HL-60/S4 treated with phorbol 12-myristate 13-acetate at 8.2 ng/mL for 4 days and 3 days (cell line): ENCODE measurements around the gene SLC32A1.

Experiments used
- in situ Hi-C: fragments of 300-500 bp; cut with MboI; formaldehyde crosslinking; loops from 2 replicates; pipeline ENCODE4 v1.15.0; 2022; ENCODE audit warnings: low sequenced_read_pairs

The SLC32A1 gene

GRCh38 chr20:38725148-38725901 is 1.0 kb downstream of the SLC32A1 start:
- in situ Hi-C loops, result no loop called here

- in situ Hi-C loops, result no loop called here
Observed at GRCh38 chr20:38725931-38726803, 1.9 kb downstream of the SLC32A1 start.

- in situ Hi-C loops, result no loop called here
Observed at GRCh38 chr20:38726804-38727606, 2.7 kb downstream of the SLC32A1 start.

GRCh38 chr20:38727607-38728190 is 3.4 kb downstream of the SLC32A1 start:
- in situ Hi-C loops, result no loop called here

- in situ Hi-C loops, result no loop called here
Observed at GRCh38 chr20:38728191-38728781, 4.0 kb downstream of the SLC32A1 start.

- in situ Hi-C loops, result no loop called here
Observed at GRCh38 chr20:38728911-38729642, 4.8 kb downstream of the SLC32A1 start.

- in situ Hi-C loops, result no loop called here
Observed at GRCh38 chr20:38729767-38730166, 5.5 kb downstream of the SLC32A1 start.

GRCh38 chr20:38730167-38730988 is 6.1 kb downstream of the SLC32A1 start:
- in situ Hi-C loops, result no loop called here

GRCh38 chr20:38730989-38731737 is 6.9 kb downstream of the SLC32A1 start:
- in situ Hi-C loops, result no loop called here

- in situ Hi-C loops, result no loop called here
Observed at GRCh38 chr20:38731738-38732113, 7.4 kb downstream of the SLC32A1 start.

- in situ Hi-C loops, result no loop called here
Observed at GRCh38 chr20:38732981-38733380, 8.7 kb downstream of the SLC32A1 start.

GRCh38 chr20:38735172-38735571 is 10.9 kb downstream of the SLC32A1 start:
- in situ Hi-C loops, result no loop called here

GRCh38 chr20:38737887-38738286 is 13.6 kb downstream of the SLC32A1 start:
- in situ Hi-C loops, result no loop called here

GRCh38 chr20:38745757-38746156 is 21.5 kb downstream of the SLC32A1 start:
- in situ Hi-C loops, result no loop called here

- in situ Hi-C loops, result no loop called here
Observed at GRCh38 chr20:38747495-38748096, 23.3 kb downstream of the SLC32A1 start.

GRCh38 chr20:38748097-38748860 is 24.0 kb downstream of the SLC32A1 start, which contains the start of gene ACTR5:
Gene ACTR5 (plus strand): TSS chr20:38748460. CDS start chr20:38748479, 19 bp downstream.
- in situ Hi-C loops, result no loop called here

GRCh38 chr20:38748861-38749149 is 24.5 kb downstream of the SLC32A1 start:
- in situ Hi-C loops, result no loop called here
